LNCaP clone FGC (cell line): Measurements from ENCODE around the gene GRIK3.
"Not testable (repeated sequence)": the region's sequence is repeated elsewhere in the genome, so short reads cannot be mapped to it uniquely, and the experiment has no call there.

Experiments
- DNase-seq: peaks from one replicate; pipeline ENCODE4 v3.0.0-alpha.2; 2011; ENCODE audit warnings: low read depth
- H3K4me3 ChIP-seq: 2 replicates; pipeline ENCODE4 v1.5.1; 2011; ENCODE audit warnings: mild to moderate bottlenecking, low read depth, low read length, control low read depth
- TF ChIP-seq, protein P1 (sequence below): IDR thresholded peaks from 2 replicates; pipeline ENCODE4 v1.5.1; 2012; ENCODE audit warnings: mild to moderate bottlenecking; ENCODE audit not compliant: control insufficient read depth, insufficient read depth; ENCODE audit errors: extremely low read depth

GRIK3 gene

DNA sequence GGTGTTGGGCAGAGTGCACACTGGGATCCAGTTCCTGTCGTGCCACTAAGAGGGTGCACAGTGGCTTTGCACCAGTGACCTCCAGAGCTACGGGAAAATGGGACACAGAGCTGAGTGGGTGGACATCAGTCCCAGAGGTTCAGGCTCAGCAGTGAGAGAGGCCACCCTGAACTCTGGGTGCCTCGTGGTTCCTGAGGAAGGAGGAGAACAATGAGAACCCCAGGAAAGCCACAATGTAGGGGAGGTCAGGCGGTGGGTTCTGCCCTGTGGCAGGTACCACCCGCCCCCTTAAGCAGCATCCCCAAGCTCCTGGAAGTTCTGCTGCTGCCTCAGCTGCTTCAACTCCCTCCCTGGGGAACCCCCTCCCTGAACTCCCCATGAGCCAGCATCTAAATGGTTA, 112.2 kb downstream of the GRIK3 start:
- DNase-seq, result no peak
- TF ChIP-seq, protein P1, sequence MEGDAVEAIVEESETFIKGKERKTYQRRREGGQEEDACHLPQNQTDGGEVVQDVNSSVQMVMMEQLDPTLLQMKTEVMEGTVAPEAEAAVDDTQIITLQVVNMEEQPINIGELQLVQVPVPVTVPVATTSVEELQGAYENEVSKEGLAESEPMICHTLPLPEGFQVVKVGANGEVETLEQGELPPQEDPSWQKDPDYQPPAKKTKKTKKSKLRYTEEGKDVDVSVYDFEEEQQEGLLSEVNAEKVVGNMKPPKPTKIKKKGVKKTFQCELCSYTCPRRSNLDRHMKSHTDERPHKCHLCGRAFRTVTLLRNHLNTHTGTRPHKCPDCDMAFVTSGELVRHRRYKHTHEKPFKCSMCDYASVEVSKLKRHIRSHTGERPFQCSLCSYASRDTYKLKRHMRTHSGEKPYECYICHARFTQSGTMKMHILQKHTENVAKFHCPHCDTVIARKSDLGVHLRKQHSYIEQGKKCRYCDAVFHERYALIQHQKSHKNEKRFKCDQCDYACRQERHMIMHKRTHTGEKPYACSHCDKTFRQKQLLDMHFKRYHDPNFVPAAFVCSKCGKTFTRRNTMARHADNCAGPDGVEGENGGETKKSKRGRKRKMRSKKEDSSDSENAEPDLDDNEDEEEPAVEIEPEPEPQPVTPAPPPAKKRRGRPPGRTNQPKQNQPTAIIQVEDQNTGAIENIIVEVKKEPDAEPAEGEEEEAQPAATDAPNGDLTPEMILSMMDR, result no peak
- no peak overlapping the region for H3K4me3 ChIP-seq

DNA sequence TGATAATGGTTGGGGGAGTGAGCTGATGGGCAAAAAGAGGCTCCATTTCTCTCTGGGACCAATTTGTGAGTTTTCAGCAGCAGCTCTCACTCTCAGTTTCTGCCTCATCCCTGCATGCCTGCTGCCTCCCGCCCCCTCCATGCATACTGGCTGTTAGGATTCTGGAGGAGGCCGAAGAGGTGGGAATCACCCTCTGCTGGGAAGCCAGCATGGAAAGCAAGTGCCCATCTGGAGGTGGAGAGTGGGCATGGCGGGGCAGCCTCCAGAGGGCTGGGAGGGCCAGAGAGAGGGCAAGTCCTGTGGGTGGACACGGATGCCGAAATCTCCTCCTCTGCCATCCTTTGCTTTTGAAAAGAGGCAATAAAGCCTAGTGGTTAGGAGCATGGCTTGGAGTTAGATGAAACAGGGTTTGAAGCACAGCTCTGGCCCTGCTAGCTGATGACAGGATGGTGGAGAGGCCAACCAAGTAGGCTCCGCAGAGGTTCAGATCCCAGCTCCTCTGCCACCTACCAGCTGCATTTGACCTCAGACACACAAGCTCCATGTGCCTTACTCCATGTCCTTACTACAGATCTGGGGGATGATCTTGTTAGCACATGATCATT, 113.4 kb downstream of the GRIK3 start:
- TF ChIP-seq, protein P1, result no peak
- no peak for DNase-seq
- no peak overlapping the region for H3K4me3 ChIP-seq

DNA sequence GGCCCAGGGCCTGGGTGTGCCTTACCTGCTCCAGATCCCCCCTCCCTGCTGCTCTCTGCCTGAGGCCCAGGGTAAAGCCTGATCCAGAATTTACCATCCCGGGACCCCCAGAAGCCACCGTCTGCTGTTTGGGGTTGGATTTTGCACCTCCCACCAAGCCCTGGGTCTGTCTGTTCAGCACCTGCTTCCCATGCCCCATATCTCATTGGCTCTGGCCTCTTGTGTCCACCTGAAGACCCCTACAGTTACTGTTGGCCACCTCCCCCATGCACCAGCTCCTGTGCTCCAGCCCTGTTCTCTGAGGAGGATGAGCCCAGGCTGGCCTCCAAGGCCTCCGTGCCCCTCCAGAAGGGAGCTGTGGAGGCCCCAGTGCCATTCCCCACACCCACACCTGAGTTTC, 113.9 kb downstream of the GRIK3 start:
- no peak for DNase-seq
- no peak overlapping the region for H3K4me3 ChIP-seq
- TF ChIP-seq, protein P1, result no peak

DNA sequence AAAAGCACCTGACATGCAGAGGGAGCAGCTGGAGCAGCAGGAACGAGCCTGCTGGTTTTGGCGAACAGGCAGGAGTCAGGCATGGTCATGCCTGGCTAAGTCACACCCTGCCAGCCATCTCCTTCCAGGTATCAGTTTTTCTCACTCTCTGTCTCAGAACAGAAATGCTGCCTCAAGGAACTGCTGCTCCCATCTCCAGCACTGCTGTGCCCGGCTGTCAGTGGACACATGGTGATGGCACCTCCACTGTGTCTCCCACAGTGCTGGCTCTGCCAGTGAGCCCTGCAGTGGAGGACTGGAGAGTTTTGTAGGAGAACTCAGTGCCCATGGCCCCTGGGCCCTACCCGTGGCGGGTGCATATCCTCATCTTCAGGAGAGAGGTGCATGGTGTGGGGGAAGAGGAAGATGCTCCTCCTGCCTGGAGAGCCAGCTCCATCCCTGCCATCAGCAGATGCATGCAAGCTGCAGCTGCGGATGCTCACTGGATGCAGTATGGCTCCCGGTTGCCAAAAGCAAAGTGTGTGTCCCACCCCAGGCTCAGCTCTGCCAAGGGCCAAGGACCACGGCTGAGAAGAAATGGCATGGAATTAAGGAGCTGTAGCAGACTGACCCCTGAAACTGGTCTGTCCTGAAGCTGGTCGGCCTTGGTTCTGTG, 114.7 kb downstream of the GRIK3 start:
- TF ChIP-seq, protein P1, result no peak
- no peak overlapping the region for H3K4me3 ChIP-seq
- no peak for DNase-seq

DNA sequence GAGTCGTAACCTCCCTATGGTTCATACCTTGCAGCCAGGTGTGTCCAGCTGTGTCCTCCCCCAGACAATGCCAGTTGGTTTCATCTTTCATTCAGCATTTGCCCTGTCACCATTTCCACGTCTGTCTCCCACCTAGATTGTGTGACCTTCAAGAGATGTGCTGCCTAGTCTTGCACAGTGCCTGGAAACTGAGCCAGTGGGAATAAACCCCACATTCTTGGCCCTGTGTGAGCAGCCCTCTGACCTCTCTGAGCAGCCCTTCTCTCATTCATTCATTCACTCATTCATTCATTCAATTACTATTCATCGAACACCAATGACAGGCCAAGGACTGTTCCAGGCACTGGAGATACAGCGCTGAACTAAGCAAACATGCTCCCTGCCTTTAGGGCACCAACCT, 115.7 kb downstream of the GRIK3 start:
- H3K4me3 ChIP-seq, result no peak overlapping the region
- TF ChIP-seq, protein P1, result no peak
- DNase-seq, result no peak

DNA sequence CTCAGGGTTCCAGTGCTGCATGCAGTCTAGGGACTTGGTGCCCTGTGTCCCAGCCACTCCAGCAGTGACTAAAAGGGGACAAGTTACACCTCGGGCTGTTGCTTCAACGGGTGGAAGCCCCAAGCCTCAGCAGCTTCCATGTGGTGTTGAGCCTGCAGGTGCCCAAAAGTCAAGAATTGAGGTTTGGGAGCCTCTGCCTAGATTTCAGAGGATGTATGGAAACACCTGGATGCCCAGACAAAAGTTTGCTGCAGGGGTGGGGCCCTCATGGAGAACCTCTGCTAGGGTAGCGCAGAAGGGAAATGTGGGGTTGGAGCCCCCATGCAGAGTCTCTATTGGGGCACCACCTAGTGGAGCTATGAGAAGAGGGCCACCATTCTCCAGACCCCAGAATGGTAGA, 117.8 kb downstream of the GRIK3 start:
- H3K4me3 ChIP-seq, result not testable (repeated sequence)

DNA sequence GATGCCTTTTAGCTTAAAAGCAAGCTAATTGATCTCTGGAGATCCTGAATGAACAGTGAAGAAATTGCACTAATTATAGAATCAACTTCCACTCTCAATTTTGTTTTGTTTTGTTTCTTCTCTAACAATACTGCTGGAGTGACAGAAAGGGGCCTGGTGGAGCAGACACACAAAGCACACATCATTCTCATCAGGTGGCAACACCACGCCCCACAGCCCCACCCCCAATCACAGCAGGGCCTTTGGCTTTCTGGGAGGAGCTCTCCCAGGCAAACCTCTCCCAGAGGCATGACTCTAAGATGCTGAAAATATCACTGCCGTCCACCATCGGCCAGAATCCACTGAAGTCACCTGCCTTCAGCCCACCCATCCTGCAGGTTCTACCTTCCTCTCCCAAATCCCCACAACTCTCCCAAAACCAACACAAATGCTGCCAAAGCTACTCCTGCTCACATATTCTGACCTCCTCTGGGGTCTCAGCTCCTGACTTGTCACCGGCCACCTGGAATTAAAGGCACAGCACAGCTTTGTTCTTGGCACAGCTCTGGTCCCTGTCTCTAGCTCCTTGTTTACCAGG, 120.7 kb downstream of the GRIK3 start:
- TF ChIP-seq, protein P1, result no peak
- H3K4me3 ChIP-seq, result no peak overlapping the region
- DNase-seq, result no peak

More for the DNA sequence above, 117.8 kb downstream of the GRIK3 start:
- DNase-seq, result not testable (repeated sequence)
